HL-60 (cell line): ENCODE data around the gene FHIT.

Source experiments
- CTCF ChIP-seq: IDR thresholded peaks from one replicate; pipeline ENCODE4 v1.5.1; 2011; ENCODE audit warnings: low read length, control low read depth, inconsistent platforms; ENCODE audit not compliant: insufficient read depth
- POLR2AphosphoS5 ChIP-seq: IDR thresholded peaks from 2 replicates; pipeline ENCODE4 v1.6.1; 2012; ENCODE audit warnings: low read depth
- REST ChIP-seq: IDR thresholded peaks from 2 replicates; pipeline ENCODE4 v1.6.1; 2012; ENCODE audit warnings: low read depth; ENCODE audit not compliant: insufficient replicate concordance
- SPI1 ChIP-seq: IDR thresholded peaks from 2 replicates; pipeline ENCODE4 v1.6.1; 2012; ENCODE audit warnings: low read depth, mild to moderate bottlenecking, borderline replicate concordance

GRCh38 chr3:59843821-59844220 is 1407.4 kb downstream of the FHIT start:
- TF ChIP-seq CTCF = no peak
- no peak for TF ChIP-seq REST
- no peak for TF ChIP-seq POLR2AphosphoS5
- no peak for TF ChIP-seq SPI1
